Measurements from ENCODE around the gene ANAPC13.

Gene ANAPC13

DNA sequence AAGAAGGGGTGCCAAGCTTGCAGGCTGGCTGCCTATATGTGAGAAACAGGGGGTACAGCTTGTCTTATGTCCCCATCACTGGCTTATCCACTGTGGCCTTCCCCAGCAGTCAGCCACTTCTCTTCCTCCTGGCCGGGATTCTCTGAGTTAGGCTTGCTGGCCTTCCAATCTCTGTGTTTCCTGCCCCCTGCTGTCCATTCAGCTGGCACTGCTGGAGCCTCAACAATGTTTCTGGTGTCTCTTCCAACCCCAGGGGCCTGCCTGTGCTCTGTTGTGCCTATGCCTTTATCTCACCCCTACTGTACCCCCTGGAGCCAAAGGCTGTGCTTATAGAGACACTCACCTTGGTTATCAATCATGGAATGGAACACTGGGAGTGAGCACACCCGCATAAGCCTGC lies 36.5 kb downstream of the ANAPC13 start:
- POLR2A ChIA-PET (ENCODE audit: low non-redundant PET): no interaction called here
- H3K27ac ChIP-seq: no peak overlapping the region
- DNase-seq (ENCODE audit: low spot score): peak; percentile 31
- CTCF ChIA-PET: interaction anchor here (0.5 kb wide), 1 partner anchor 755 kb away, joined by 3 read pairs; no protein-coding TSS in a partner anchor
- TF ChIP-seq, protein P1, sequence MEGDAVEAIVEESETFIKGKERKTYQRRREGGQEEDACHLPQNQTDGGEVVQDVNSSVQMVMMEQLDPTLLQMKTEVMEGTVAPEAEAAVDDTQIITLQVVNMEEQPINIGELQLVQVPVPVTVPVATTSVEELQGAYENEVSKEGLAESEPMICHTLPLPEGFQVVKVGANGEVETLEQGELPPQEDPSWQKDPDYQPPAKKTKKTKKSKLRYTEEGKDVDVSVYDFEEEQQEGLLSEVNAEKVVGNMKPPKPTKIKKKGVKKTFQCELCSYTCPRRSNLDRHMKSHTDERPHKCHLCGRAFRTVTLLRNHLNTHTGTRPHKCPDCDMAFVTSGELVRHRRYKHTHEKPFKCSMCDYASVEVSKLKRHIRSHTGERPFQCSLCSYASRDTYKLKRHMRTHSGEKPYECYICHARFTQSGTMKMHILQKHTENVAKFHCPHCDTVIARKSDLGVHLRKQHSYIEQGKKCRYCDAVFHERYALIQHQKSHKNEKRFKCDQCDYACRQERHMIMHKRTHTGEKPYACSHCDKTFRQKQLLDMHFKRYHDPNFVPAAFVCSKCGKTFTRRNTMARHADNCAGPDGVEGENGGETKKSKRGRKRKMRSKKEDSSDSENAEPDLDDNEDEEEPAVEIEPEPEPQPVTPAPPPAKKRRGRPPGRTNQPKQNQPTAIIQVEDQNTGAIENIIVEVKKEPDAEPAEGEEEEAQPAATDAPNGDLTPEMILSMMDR (conservative IDR thresholded peaks at IDR 0.05; ENCODE audit: low read depth): no peak

DNA sequence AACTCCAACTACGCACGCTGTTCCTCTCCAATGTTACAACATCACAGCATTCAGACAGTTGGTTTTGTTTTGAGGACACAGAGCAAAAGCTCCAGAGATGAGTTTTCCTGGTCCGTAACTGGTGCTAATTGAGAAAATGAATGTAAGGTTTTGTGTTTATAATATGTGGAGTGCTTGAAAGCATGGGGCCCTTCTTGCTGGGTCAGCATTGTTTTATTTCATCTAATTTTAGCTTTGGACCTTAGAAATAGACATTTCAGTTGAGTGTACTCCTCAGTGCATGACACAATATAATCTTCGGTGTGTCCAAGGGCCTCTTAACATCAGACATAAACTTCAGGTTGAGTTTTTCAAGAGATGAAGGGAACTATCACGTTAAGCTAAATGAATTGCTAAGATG lies 37.1 kb downstream of the ANAPC13 start:
- CTCF ChIA-PET: interaction anchor here (0.5 to 1.0 kb wide), 2 partner anchors 74 to 754 kb away, joined by 3 to 4 read pairs; partner anchors contain the start of gene AMOTL2
- POLR2A ChIA-PET (ENCODE audit: low non-redundant PET): no interaction called here
- H3K27ac ChIP-seq: no peak overlapping the region
- TF ChIP-seq, protein P1 (conservative IDR thresholded peaks at IDR 0.05; ENCODE audit: low read depth): no peak
- no peak for DNase-seq (ENCODE audit: low spot score)

DNA sequence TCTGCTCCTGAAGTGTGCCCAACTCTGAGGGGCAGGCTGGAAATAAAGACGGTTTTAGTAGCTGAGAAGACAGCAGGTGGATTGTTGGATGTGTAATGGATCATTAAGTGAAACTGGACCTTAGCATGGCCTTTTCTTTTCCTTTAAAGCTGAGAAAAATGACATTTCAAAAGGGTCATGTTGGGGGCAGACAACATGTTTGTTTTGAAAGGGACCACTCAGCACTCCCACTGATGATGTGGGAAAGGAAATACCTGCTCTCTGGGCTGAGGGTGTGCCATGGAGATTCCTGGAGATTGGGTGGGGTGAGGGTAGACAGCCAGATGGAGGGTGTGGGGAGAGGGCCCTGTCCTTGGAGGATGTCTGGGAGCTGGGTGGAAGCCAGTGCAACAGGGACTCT lies 38.4 kb downstream of the ANAPC13 start:
- TF ChIP-seq, protein P1 (conservative IDR thresholded peaks at IDR 0.05; ENCODE audit: low read depth): no peak
- ChIA-PET CTCF (no interaction called here), POLR2A (ENCODE audit: low non-redundant PET) (interaction anchor here (0.6 kb wide), 1 partner anchor 72 kb away, joined by 3 read pairs; no protein-coding TSS in a partner anchor)
- H3K27ac ChIP-seq: no peak overlapping the region
- no peak for DNase-seq (ENCODE audit: low spot score)

DNA sequence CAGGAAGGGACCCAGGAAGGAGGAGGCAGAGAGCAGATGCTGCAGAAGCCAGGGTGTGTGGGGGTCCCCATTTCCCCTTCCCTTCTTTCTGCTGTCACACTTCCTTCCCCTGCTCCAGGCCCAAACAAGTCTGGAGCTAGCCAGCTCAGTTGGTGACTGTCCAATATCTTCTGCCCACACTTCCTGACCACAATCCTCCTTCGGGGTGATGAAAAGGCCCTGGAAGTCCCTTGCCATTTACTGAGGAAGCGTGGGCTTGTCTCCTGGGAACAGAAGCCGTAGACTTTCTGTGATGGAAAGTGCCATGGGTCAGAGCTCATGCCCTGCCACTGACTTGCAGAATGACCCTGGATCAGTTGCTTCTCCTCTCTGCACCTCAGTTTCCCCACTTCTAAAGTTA lies 39.0 kb downstream of the ANAPC13 start:
- ChIA-PET POLR2A (ENCODE audit: low non-redundant PET) (no interaction called here), CTCF (no interaction called here)
- TF ChIP-seq, protein P1 (conservative IDR thresholded peaks at IDR 0.05; ENCODE audit: low read depth): no peak

DNA sequence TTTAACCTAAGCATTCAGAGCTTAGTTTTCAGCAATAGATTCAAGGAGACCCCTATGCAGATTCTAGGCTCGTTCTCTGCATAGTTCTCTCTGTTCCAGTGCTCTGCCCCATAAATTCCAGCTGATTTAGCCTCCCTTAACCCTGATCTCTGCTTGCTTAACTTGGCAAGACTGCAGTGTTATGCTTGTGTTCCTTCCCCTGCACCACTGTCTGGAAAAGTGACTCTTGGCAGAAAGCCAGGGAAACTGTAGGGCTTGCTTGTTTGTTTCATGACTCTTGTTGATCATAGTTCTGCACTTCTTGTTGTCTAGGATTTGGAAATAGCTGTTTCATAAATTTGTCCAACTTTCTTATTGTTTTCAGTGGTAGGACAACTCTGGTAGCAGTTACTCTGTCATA lies 40.1 kb downstream of the ANAPC13 start:
- ChIA-PET POLR2A (ENCODE audit: low non-redundant PET) (no interaction called here), CTCF (interaction anchor here (0.6 kb wide), 1 partner anchor 28 kb away, joined by 3 read pairs; no protein-coding TSS in a partner anchor)
- DNase-seq (ENCODE audit: low spot score): no peak
- TF ChIP-seq, protein P1 (conservative IDR thresholded peaks at IDR 0.05; ENCODE audit: low read depth): no peak
- H3K27ac ChIP-seq: no peak overlapping the region

More for the DNA sequence above, 39.0 kb downstream of the ANAPC13 start:
- peak overlapping the region; percentile 14; the same call in 1 of the 2 replicates for H3K27ac ChIP-seq
- DNase-seq (ENCODE audit: low spot score): no peak

DNA sequence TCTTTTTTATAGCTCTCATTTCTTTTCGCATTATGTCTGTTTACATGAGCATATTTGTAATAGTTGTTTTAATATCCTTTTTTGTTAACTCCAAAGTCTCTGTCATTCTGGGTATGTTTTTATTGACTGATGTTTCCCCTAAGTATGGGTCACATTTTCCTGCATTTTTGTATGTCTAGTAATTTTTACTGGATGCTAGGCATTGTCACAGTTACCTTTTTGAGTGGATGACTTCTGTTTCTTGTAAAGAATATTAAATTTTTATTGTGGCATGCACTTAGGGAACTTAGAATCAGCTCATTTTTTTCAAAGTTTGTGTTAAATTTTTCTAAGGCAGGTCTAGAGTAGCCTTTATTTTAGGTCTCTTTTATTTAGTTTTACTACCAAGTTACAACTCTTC lies 40.7 kb downstream of the ANAPC13 start:
- no peak overlapping the region for H3K27ac ChIP-seq
- TF ChIP-seq, protein P1 (conservative IDR thresholded peaks at IDR 0.05; ENCODE audit: low read depth): no peak
- CTCF ChIA-PET: no interaction called here
- DNase-seq (ENCODE audit: low spot score): no peak
- POLR2A ChIA-PET (ENCODE audit: low non-redundant PET): no interaction called here

Measured in RWPE1 (cell line).